ENCODE results near the gene MAGI1.
A peak's percentile ranks its signal among the peaks of the same experiment; 100 is the strongest.
"Not testable (repeated sequence)": the region's sequence is repeated elsewhere in the genome, so short reads cannot be mapped to it uniquely, and the experiment has no call there.

The MAGI1 gene

GRCh38 chr3:66038726-66039589 is at the start of gene MAGI1:
TSS of gene MAGI1 (minus strand) at chr3:66038918. CDS start at chr3:66038308, 610 bp downstream.
- ATAC-seq = peak; percentile 61 to 66

DNA sequence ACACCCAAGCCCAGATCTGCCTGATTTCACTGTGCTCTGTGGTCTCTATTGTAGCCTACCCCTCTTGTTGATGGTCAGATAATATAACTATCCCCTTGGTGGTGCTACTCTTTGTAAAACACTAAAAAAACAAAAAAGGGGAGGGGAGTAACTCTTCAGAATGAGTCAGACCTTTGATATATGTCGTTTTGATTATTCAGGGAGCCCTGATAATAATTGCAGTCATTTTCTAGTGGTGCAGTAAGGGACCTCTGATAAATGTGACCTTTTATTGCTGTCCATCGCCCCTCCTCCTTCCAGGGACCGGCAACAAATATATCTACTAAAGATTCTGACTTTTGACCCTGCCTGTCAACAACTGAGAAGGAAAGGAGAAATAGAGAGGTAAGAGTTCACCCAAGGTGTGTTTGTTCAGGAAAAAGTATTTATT is 45.1 kb upstream of the MAGI1 start:
- ATAC-seq = no peak

DNA sequence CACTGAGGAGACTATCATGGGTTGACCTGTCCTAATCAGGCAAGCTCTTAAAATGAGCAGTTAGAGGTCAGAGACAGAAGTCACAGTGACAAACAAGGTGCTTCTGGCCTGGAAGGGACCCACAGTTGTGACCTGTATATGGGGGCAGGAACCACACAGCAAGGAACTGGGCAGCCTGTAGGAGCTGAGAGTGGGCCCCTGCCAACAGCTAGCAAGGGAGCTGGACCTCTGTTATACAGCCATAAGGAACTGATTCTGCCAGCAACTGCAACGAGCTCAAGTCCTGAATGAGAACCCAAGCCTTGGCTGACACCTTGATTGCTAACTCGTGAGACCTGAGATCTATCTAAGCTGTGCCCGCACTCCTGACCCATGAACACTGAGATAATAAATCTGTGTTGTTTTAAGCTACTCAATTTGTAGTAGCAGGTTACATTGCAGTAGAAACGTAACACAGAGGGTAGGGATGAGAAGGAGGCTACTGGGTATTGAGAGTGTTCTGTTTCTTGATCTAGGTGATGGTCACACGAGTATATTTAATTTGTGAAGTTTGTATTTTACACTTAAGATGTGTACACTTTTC is 44.5 kb upstream of the MAGI1 start:
- peak in 1 of 2 donors; percentile 13 for ATAC-seq

DNA sequence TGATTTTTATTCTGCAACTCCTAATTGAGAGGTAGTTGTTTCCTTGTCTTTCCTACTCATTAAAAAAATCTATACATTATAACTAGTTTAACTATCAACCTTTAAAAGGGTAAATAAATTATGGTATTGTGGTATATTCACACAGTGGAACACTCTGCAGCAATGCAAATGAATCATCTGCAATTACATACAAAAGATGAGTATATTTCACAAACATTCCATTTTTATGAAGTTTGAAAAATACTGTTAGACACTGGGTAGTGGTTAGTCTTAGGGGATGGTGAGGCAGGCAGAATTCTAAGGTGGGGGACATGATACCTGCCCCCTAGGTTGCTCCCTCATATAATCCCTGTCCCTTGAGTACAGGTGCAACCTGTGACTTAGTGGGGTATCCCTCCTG is 44.0 kb upstream of the MAGI1 start:
- ATAC-seq = no peak

GRCh38 chr3:66080167-66080566 is 41.4 kb upstream of the MAGI1 start:
- no peak for ATAC-seq

GRCh38 chr3:66077973-66078372 is 39.3 kb upstream of the MAGI1 start:
- ATAC-seq = no peak

DNA sequence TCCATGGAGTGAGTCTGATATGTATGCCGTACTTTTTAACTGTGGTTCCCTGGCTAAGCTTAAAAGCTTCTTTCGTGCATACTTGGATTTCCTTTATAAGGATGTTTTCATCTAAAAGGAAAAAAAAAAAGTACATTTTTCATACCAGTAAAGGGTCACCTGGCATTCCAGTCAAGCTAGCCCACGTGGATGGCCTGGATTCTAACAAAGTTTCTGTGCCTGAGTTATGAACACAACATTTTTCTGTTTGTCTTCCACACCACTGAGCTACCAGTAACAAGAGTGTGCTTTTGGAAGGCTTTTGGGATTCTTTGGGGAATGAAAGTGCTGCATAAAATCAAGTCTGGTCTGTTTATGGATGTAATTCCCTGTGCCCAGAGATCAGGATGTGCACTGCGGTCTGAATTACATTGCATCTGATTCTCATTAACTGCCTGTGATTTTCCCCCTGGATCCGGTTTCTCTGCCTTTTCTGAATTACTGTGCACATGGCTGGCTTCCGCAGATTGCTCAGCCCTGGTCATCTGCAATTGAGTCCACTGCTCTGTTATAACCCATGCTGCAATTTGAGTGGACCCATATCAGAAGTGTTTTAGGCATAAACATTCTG is 38.2 kb upstream of the MAGI1 start:
- no peak for ATAC-seq

GRCh38 chr3:66075281-66075680 is 36.6 kb upstream of the MAGI1 start:
- ATAC-seq = no peak

DNA sequence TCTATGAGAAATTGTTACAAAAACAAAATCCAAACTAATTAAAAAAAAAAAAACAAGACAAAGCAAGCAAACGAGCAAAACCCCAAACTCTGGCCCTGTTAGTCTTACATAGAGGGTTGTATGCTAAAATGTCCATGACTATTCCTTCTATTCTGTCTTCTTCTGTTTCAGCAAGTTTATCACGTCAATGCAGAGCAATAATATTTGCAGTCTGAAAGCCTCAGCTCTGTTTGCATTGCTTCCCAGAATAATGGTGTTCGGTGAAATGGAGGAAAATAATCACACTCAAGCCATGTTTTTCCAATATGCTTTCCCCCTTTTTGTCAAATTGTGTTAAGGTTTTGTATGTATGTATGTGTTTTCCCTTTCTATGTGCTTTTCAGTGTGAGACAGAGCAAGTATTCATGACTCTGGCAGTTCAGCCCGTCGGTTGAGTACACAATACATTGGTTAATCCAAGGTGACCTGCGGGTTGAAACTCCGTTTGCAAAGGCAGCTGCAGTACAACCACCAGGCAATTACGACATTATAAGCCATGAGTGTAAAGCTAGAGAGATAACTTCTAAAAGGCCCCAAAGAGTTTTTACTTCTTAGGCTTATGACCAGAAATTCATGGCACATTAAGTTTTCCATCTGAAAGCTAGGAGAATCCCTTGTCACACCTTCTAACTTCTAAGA is 34.9 kb upstream of the MAGI1 start:
- ATAC-seq = no peak

DNA sequence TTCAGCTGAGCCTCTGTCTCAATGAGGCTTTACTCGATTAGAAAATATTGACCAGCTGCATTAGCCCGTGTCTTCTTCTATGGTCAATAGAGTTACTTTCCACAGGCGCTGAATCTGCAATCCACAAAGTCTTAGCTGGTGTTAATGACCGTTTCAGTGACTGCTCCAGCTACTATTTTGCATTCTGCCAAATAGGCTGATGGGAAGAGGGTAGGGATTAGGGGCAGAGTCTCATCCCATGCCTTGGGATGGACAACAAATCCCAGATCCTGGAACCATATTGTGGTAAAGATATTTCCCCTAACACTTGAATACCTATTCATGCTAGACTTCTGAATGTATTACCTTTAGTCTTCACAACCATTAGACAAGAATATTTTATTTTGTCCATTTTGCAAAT is 29.5 kb upstream of the MAGI1 start:
- no peak for ATAC-seq

GRCh38 chr3:66066963-66067617 is 28.4 kb upstream of the MAGI1 start:
- ATAC-seq = no peak

GRCh38 chr3:66055289-66055688 is 16.6 kb upstream of the MAGI1 start:
- no peak for ATAC-seq

- ATAC-seq = no peak
Measured at GRCh38 chr3:66053550-66054094, 14.9 kb upstream of the MAGI1 start.

DNA sequence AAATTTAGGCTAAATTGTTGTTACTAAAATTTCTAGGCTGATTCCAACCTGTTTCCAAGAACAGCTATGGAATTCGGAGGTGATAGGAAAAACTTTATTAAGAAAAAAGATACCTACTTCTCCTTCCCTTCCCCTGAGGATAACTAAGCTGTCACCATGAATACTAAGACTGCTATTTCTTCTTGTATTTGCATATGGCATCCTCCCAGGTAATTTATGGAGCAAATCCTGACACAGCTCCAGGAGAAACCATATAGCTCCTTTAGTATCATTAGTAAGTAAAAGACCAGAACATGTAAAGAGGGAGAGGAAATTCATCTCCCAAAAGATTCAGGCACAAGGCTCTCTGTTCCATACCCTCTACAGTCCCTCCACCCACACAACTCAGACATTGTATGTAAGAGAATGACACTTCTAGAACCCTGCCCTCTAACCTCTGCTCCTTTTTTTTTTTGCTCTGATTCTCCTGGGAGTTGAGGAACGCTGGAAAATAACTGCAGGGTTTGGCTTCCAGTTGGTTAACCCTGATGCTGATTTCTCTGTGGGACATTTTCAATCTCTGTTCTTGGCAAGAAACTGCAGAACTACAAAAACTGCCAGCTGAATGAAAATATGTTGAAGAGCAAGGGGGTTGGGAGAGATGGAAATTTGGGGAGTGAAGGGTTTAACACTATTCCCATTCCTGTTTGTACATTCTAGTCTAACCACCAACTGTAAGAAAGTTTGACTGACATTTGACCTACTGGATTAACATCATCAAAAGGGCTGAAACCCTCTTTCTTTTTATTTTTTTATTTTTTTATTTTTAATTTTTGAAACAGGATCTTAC is 14.2 kb upstream of the MAGI1 start:
- ATAC-seq = no peak

- no peak for ATAC-seq
Measured at GRCh38 chr3:66050821-66051220, 12.1 kb upstream of the MAGI1 start.

DNA sequence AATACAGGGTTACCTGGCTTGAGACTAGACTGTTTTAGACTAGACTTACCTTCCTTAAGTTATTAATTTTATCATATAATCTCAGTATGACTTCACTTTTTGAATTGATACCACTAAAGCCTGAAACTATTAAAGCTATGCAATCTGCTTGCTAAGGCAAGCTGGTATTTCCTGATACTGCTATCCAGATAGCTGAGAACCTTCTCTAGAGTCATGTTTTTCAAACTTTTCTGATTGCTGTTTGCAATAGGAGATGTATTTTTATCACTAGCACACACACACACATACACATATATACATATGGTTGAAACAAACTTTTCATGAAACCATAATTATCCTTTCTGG is 9.3 kb upstream of the MAGI1 start:
- ATAC-seq = no peak

GRCh38 chr3:66047311-66048050 is 8.8 kb upstream of the MAGI1 start:
- ATAC-seq = no peak

DNA sequence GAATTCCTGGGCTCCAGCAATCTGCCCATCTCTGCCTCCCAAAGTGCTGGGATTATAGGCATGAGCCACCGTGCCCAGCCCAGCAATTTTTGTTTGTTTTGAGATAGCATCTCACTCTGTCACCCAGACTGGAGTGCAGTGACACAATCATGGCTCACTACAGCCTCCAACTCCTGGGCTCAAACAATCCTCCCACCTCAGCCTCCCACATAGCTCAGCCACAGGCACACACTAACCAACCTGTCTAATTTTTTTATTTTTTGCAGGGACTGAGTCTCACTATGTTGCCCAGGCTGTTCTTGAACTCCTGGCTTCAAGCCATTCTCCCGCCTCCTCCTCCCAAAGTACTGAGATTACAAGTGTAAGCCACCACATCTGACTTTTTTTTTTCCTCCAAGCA is 7.6 kb upstream of the MAGI1 start:
- ATAC-seq = not testable (repeated sequence)

- ATAC-seq = no peak
Measured at GRCh38 chr3:66041828-66042227, 3.1 kb upstream of the MAGI1 start.

DNA sequence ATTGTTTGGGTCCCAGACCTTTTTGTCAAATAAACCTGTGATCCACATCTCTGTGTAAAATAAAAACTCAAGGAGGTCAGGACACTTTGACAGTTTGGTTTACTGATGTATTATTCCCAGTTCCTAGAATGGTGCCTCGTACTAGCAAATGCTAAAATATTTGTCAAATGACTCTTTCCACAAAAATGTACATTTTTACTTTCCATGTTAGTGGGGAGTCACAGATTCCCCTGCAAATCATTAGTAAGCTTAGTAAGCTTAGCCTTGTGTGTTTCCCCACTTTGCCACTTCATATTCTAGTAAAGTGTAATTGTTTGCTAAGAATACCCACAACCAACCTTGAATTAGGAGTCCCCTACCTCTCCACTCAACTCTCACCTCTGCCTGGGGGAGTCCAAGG is 2.4 kb upstream of the MAGI1 start:
- no peak for ATAC-seq

- no peak for ATAC-seq
Measured at GRCh38 chr3:66039590-66039887, 821 bp upstream of the MAGI1 start.
